HG02852 (cell line): Measurements from ENCODE around the gene CCDC85C.
A peak's percentile ranks its signal among the peaks of the same experiment; 100 is the strongest.

Experiments used
- ATAC-seq: cut with Tn5 transposase; IDR thresholded peaks from one replicate; pipeline ENCODE4 v1.9.1; 2021; ENCODE audit warnings: mild to moderate bottlenecking, moderate library complexity; ENCODE audit not compliant: unreplicated experiment

Gene CCDC85C

GRCh38 chr14:99524804-99525698, 79.0 kb downstream of the CCDC85C start:
- no peak for ATAC-seq

GRCh38 chr14:99524091-99524661, 79.8 kb downstream of the CCDC85C start:
- no peak for ATAC-seq

- ATAC-seq: no peak
Observed at GRCh38 chr14:99523704-99524055, 80.3 kb downstream of the CCDC85C start.

- ATAC-seq: no peak
Observed at GRCh38 chr14:99522934-99523703, 80.9 kb downstream of the CCDC85C start.

GRCh38 chr14:99522457-99522891, 81.5 kb downstream of the CCDC85C start:
- ATAC-seq: no peak

- no peak for ATAC-seq
Observed at GRCh38 chr14:99522025-99522401, 82.0 kb downstream of the CCDC85C start.

GRCh38 chr14:99521176-99522024, 82.6 kb downstream of the CCDC85C start:
- ATAC-seq: no peak

- ATAC-seq: no peak
Observed at GRCh38 chr14:99520571-99521081, 83.4 kb downstream of the CCDC85C start.

- ATAC-seq: no peak
Observed at GRCh38 chr14:99519931-99520421, 84.0 kb downstream of the CCDC85C start.

GRCh38 chr14:99519347-99519881, 84.6 kb downstream of the CCDC85C start:
- ATAC-seq: no peak

GRCh38 chr14:99518441-99519346, 85.3 kb downstream of the CCDC85C start:
- peak; percentile 68 for ATAC-seq

- ATAC-seq: no peak
Observed at GRCh38 chr14:99517643-99518381, 86.2 kb downstream of the CCDC85C start.

- no peak for ATAC-seq
Observed at GRCh38 chr14:99516871-99517642, 87.0 kb downstream of the CCDC85C start.

- ATAC-seq: no peak
Observed at GRCh38 chr14:99516156-99516870, 87.7 kb downstream of the CCDC85C start.

- no peak for ATAC-seq
Observed at GRCh38 chr14:99515301-99516155, 88.5 kb downstream of the CCDC85C start.
